Activated effector memory CD4-positive, alpha-beta T cell treated with anti-CD3 and anti-CD28 coated beads, Interleukin-2, amount 50 U/mL, for 16 hours (primary cell): Measurements from ENCODE around the gene SDHB.

Experiments used
- DNase-seq: peaks from one replicate; pipeline ENCODE4 v3.0.0-alpha.2; 2020

SDHB gene

DNA sequence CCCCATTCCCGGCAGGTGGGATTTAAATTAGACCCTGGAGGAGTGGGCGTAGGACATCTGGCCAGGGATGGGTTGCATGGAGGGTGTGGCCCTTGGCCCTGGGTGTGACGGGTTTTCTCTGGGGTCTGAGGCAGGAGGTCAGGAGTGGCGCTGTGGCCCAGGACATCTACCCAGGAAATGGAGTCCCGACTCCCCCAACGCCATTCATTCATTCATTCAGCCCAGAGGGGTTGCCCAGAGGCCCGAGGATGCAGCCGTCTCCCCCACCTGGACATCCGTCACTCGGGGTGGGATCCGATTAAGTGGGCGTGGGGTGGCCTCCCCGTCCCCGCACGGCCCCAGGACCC lies 42.8 kb downstream of the SDHB start:
- no peak for DNase-seq

DNA sequence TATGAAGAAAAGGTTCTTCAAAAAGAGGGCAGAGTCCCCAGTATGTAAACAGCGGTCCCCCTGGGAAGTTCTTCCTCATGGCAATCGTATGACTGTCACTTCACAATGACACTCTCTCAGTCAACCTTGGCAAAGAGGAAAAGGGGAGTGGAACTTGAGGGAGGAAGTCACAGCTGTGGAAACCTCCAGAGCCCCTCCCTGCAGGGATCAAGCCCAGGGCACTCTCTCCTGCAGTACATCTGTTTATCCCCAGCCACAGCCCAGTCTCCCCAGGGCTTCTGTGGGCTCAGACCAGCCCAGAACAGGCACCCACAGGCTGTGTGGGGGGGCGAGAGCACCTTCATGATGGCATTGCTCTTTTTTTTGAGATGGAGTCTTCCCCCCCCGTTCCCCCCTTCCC lies 44.1 kb downstream of the SDHB start:
- DNase-seq, result no peak

DNA sequence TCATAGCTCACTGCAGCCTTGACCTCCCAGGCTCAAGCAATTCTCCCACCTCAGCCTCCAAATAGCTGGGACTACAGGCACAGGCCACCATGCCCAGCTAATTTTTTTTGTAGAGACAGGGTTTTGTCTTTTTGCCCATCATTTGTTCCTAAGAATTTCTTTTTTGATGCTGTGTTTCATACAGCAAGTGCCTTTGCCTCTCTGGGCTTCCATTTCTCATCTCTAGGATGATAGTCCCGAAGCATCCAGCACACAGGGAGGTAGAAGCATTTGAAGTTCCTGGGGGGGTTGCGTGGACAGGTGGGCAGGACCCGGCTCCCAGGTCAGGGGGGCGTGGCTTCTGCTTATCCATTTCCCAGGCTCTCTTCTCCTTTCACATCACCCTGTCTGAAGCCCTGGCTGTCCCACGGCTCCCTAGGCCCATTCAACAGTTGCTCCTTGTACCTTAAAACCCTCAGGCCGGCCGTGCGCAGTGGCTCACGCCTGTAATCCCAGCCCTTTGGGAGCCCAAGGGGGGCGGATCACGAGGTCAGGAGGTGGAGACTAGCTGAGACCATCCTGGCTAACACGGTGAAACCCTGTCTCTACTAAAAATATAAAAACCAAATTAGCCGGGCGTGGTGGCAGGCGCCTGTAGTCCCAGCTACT lies 45.5 kb downstream of the SDHB start:
- no peak for DNase-seq

DNA sequence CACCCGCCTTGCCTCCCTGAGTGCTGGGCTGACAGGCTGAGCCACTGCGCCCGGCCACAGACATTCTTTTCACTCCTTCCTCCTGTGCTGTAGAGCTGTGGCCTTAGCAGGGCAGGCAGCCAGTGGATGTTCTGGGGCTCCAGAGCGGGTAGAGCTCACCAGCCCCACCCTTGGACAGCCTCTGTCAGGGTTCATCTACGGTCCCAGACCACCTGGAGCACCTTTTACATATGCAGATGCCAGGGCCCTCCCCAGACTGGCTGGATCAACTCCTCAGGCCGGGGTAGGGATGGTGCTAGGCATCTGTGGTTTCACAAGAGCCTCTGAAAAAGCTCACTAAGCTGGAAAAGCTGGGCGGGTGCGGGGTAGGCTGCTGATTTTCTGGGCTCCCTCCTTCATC lies 46.7 kb downstream of the SDHB start:
- DNase-seq, result no peak

DNA sequence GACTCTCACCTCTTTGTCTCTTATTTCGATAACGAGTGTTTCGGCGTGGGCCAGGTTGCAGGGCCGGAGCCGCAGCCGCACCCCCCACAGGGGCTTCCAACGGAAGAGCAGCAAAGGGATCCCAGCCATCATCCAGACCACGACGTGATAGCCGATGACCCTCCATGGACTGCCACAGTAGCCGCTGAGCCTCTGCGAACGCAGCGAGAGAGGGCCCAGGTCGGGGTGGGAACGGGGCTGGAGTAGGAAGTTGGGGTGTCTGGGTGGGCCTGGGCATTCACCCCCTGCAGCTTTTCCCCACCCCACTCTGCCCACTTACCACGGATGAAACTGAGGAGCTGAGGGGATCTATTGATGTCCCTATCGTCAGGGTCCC lies 48.5 kb downstream of the SDHB start:
- no peak for DNase-seq

DNA sequence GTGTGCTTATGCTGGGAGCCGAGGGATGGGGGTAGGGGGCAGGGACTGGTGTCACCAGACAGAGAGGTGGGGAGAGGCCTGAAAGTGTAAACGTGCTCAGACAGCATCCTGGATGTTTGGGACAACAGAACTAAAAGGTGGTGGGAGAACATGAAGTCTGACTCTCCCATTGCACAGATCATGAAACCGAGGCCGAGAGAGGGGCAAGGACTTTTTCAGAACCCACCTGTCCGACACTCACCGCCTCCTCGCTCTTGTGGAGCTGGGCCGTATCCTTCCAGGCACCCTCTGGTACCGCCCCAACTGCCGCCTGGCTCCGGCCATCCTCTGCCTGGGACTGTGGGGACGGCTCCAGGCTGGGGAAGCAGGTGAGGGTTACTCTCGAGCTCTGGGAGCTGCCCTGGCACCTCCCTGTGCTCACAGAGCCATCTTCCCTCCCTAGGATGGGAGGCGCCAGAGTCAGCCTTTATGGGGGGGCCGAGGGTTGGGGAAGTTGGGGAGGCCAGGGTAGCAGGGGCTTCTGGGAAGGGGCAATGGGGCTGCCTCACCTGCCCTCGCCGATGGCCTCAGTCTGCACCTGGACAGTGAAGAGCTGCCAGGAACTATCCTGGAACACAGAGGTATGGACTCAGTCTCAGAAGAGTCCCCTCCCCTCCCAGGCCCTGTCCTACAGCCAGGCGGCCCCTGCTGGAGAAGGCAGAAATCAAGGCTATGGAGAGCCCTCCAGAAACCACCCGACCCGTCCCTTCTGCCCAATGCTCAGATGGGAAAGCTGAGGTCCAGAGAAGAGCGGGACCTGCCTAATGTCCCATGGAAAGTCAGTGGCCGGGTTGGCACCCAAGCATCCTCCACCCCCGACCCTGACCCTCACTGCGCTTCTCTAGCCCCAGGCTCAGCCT lies 49.1 kb downstream of the SDHB start:
- DNase-seq, result no peak

DNA sequence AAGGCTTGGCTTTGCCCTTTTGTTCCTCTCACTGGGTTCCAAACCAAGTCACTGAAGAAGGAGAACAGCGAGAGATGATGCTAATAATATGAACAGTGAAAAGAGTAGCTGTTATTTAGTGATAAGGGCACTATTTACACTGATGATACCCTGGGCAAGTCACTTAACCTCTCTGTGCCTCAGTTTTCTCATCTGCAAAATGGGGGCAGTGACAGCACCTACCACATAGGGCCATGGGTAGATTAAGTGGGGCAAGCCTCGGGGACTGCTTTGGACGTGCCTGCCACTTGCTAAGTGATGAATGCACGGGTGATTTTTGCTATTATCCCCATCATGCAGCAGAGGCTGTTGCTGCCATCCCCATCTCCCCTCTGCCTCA lies 51.3 kb downstream of the SDHB start:
- DNase-seq, result no peak

DNA sequence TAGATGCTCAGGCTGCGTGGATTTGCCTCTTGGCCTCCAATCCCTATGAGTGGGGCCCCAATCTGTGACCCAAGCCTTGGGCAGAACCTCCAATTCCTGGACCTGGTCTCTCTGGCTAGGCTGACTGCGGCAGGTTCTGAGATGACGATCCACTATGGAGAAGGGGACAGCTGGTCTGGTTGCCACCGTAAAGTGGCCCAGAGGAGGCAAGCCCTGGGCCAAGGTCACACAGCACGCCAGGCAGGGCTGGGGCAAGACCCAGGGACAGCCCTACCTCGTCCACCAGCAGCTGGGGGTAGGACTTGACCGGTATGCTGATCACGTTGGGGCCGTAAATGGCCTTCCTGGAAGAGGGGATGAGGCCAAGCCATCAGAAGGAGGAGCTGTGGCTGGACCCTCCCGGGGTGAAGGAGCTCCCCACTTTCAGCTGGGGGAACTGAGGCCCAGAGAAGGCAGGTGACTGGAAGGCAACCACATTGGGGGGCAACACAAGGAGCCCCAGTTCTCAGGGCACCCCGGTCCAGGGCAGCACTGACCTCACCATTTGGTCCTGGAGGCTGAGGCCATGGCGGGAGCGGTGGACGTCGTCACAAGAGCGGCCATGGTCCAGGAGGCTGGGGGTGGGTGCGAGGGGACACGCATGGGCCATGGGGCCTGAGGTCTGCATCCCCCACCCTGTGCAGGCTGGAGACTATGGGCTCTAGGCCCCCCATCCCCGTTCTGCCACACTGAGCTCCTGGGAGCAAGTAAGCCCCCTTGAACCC lies 51.9 kb downstream of the SDHB start:
- DNase-seq, result no peak

DNA sequence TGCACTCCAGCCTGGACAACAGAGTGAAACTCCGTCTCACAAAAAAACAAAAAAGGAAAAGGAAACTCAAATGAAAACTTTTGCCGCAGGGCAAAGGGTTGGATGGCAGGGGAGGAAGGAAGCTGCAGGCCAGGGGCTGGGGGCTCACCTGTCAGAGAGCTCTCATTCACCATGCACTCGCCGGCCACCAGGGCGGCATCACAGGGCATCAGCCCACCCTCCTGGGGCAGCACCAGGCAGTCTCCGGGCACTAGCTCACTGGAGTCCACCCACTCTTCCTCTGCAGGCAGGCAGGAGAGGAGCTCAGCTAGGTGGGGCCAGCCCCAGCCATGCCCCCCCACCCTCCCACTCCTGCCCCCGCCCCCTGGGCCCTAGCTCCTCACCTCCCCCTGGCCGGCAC lies 54.0 kb downstream of the SDHB start:
- no peak for DNase-seq

DNA sequence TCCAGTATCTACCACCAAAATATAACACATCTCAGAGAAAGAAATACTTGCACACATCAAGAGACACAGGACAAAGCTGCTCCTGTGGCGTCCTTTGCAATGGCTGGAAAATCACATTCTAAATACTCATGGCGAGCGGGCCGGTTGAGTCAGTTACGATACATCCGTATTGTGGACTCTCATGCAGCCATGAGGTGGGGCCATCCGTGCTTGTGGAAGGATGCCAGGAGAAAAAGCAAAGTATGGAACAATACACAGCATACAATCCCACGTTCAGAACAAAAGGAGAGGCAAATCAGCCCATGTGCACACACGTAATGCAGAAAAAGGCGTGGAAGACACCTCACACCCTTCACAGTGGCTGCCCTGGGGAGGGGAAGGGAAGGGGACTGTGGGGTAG lies 55.2 kb downstream of the SDHB start:
- no peak for DNase-seq

DNA sequence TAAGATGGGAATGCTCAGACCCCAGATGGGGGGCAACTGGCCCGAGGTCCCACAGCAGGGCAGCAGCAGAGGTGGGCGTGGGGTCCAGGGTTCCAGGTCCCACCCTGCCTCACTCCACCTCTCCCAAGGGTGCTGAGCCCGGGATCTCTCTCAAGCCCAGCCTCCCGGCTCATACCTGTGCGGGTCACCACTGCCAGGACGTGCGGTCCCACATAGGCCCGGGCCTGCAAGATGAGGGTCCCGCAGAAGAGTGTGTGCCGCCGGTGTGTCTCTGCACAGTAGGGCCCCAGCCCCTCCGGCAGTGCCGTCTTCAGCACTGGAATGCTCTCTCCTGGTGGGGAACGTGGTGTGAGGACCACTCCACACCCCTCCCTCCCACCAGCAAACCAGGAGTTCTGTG lies 57.0 kb downstream of the SDHB start:
- no peak for DNase-seq

DNA sequence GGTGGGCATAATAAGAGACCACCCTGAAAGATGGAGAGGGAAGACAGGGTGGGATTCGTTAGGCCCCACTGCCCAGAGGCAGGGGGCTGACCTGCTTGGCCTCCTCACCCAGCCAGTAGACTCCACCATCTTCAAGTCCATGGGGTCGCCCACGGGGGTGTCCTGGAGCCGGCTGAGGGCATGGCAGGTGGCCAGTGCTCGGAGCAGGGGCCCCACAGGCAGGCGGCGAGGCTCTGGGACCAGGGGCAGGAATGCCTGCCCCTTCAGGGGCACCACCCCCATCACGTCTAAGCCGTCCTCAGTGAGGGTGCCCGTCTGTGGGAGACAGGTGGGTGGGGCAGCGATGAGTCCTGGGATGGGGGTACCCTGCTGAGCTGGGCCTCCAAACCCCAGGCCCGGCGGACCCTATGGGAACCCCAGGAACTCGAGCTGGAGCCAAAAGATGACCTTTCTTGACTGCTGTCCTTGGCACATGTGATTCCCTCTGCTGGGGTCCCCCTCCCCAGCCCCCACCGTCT lies 60.3 kb downstream of the SDHB start:
- DNase-seq, result no peak

DNA sequence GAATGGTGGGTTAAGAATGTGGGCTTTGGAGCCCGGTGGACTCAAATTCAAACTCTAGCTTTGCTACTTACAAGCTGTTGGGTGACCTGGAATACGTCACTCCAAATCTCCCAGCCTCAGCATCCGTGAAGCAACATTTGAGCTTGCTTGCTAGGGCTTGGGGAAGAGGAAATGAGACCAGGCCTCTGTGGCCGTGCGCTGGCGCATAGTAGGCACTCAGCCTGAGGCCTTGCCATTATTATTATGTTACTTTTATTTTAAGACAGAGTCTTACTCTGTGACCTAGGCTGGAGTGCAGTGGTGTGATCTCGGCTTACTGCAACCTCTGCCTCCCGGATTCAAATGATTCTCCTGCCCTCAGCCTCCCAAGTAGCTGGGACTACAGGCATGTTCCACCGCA lies 61.2 kb downstream of the SDHB start:
- no peak for DNase-seq

DNA sequence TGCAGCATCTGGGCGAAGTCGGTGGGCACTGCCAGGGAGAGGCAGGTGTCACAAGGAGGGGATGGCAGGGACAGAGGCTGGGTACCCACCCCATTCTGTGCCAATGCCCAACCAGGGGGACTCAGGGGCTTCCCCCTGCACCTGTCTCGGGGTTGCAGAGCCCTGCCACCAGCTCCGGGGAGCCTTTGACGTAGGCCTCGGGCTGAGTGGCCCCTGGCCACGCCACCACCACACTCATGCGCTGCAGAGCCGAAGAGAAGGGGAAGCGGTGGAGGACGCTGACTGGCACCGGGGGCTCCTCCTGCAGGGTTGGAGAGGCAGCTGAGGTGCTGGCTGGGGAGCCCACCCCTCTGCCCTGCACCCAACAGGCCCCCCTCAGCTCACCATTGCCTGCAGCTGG lies 61.7 kb downstream of the SDHB start:
- DNase-seq, result no peak

DNA sequence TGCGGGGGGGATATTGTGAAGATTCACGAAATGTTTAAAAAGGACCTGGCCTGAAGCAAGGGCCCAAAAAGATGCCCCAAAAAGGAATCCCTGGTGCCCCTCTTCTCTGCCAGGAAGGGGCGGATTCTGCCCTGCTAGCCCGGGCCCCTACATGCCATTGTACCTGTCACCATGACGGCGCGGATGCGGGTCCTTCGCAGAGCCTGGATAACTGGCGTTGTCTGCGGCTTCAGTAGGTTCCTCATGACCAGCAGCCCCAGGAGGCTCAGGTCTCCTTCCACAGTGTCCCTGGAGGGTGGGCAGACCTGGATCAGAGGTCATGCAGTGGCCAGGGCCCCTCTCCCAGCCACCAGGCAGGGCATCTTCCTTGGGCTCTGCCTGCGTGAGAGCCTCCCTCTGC lies 62.3 kb downstream of the SDHB start:
- DNase-seq, result no peak

DNA sequence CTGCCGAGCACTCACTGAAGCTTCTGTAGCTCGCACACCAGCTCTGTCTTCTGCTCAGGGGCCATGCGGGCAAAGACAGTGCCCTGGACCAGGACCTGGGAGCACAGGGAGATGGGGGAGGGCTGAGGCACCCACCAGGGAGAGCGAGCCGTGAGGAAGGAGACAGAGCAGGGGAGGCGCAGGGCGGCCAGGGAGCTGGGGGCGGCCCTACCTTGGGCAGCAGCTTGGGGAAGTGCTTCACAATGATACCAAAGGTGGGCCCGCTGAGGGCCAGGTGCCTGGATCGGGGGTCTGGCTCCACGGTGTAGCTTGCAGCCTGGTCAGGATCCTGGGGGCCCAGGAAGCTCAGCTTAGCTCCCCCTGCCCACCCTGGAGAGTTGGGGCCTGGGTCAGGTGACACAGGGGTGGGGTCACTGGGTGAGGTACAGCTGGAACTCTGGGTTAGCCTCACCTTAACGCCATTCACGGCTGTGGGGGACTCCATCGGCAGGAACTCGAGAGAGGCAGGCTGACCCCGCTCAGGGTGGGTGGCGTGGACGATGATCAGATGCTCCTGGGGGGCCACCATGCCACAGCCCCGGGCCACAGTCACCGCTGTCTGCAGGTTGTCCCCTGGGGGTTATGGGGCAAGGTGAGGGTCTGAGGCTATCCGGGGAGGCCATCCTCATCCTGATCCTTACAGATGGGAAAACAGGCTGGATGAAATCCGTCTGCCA lies 64.0 kb downstream of the SDHB start:
- DNase-seq, result no peak

DNA sequence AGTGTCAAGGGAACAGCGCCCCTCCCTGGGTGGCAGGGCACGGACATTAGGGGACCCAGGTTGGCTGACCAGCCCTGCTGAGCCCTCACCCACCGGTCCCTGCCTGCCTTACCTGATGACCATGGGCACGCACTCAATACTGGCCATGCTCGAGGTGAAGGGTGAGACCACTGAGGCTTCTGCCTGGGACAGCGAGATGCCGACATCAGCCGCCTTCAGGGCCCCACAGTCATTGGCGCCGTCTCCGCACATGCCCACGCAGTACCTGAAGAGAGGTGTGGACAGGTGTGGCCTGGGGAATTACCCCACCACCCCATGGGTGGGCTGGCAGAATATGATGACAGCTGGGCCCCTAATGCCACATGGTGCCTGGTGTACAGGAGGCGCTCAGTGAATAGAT lies 65.6 kb downstream of the SDHB start:
- no peak for DNase-seq

DNA sequence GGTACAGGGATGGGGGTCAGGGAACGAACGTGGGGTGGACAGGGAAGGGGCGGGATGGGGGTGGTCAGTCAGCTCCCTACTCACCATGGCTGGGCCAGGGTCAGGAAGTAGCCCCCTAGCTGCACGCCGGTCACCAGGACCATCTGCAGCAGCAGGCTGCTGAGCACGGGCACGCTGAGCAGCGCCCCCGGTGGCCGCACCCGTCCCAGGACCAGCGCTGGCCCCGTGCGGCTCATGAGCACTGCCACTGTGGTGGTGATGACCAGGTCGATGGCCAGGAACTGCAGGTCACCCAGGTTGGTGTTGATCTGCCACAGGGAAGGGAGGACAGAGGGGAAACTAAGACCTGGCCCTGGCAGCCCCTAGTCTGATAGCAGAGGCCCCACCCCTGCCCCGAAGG lies 66.9 kb downstream of the SDHB start:
- DNase-seq, result no peak

DNA sequence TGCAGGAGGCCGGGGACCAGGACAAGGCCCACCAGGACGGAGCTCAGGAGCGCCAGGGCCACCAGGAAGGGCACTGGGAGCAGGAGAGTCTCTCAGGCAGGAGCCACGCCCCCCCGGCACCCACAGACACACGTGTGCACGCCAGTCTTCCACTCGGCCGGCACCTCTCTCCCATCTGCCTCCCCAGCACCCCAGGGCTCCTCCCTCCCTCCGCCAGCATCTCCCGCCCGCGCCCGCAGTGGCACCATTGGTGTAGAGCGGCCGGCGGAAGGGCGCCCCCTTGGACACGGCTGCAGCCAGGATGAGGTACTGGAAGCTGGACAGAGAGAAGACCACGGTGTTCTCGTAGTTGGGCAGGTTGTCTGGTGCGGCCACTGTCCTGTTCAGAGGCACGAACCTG lies 67.3 kb downstream of the SDHB start:
- DNase-seq, result no peak

DNA sequence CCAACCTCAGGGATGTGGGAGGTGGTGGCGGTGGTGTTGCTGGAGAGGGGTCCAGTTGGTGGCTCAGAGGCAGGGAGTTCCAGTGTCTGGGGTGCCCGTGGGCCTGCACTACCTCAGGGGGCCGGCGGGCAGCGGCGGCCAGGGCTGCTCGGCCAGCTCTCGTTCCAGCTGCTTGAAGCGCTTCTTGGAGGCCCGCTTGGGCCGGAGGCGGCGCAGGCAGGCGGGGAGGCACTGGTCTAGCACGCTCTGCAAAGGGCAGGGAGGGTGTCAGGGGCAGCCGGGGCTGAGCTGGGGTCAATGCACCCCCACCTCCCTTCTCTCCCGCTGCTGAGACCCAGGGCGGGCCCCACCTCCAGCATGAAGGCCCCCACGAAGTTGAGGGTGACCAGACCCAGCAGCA lies 67.7 kb downstream of the SDHB start:
- no peak for DNase-seq

DNA sequence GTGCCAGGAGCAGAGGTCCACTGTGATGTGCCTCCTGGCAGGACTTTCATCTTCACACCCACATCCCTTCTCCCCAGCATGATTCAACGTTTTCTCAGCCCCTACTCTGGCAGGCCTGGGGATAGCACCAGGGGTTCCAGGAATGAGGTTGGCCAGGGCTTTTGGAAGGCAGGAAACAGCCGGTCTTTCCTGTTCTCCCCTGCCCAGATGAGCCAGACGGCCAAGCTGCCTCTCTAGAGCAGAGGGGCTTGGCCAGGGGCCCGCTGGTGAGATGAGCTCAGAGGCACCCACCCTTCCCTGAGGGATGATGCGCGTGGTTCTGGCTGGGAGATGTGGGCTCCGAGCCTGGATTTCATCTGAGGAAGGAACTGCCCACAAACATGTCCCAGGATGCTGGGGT lies 69.1 kb downstream of the SDHB start:
- no peak for DNase-seq

DNA sequence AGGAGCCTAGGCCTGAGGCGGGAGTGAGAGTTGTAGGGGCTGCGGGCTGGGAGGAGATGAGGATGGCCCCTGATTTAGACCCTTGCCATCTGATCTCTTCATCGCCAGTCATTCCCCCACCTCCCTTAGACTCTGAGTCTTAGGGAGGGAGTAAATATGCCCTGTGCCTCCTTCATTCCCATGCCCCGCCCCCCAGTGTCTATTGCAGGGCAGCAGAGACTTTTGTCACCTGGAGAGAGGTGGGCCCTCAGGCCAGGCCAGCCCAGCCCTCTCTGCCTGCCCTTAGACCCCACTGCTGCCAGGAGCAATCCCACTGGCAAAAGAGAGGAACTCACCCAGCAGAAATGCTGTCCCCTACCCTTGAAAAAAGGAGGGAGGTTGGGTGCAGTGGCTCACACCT lies 70.2 kb downstream of the SDHB start:
- no peak for DNase-seq

DNA sequence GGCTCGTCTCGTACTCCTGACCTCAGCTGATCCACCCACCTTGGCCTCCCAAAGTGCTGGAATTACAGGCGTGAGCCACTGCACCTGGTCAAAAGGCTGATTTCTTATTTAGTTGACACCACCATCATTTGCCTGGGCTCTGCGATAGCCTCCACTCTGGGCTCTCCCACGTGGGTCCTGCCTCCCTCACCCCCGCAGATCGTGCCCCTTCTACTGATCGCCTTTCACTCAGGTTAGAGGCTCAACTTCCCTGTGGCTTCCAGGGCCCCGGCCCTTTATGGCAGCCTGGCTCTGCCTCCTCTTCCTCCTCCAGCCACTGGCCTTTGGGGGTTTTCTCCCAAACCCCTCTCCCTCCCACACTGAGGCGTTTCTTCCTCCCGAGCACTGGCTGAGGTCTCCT lies 70.9 kb downstream of the SDHB start:
- no peak for DNase-seq
